ENCODE results near the gene TIE1. TPM values are rescaled to one million over a fixed set of nuclear protein-coding genes. Genes with fewer than 3 reads are reported as not detected.

TIE1 gene
- total RNA-seq, 1 experiment from 2014 or later = 1.2 TPM

DNA sequence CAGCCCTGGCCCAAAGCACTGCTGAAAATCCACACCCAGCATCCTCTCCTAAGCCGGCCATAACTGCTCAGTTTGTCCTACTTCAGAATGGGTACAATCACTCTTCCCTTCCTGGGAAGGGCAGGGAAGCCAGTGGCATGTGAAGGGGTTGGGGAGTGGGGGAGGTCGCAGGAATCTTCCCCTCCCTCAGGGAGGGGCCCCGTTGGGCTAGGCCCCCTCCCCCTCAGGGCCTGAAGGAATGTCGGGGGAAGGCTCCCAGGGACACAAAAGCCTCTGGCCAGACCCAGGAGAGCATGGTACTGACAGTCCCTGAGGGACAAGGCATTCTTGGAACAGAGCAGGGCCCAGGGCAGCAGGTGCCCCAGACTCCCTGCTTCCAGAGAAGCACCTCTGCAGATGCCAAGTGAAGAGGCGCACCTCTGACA is 65.8 kb downstream of the TIE1 start:
- no peak overlapping the region for H4K5ac ChIP-seq (ENCODE audit: insufficient read length, low read depth, low read length)
- H3K27ac Mint-ChIP-seq = 0 out of 7 replicates have a peak overlapping the region, but pooled peaks of 1 of the 3 experiments have one; percentile 44
- no peaks in the 10 kb centered on the region for H3K9me3 Mint-ChIP-seq
- no peaks in the 10 kb centered on the region; the same call in 1 of the 2 replicates for H3K79me2 ChIP-seq (ENCODE audit: insufficient read depth, low read length)
- H3K4me2 ChIP-seq (ENCODE audit: insufficient read depth, insufficient read length, low read length) = peak overlapping the region; percentile 78
- H3K36me3 Mint-ChIP-seq (ENCODE audit: insufficient read depth in 1 of 3, low read depth in 3 of 3) = peaks cover 24 to 37% (median 32%) of the 10 kb centered on the region in 3 experiments; a peak in 6 of 7 replicates
- H3K14ac ChIP-seq (ENCODE audit: insufficient read depth, low read length) = no peak overlapping the region
- H3K56ac ChIP-seq (ENCODE audit: insufficient read length, low read depth, low read length) = no peak overlapping the region
- H4K20me1 ChIP-seq (ENCODE audit: control insufficient read depth, insufficient read depth, insufficient read length) = no peaks in the 10 kb centered on the region
- no peak overlapping the region for H3K23ac ChIP-seq (ENCODE audit: insufficient read length, low read depth, low read length)
- H3K4me1 Mint-ChIP-seq = peaks cover 25 to 39% of the 10 kb centered on the region in 2 experiments
- TF ChIP-seq, protein P1, sequence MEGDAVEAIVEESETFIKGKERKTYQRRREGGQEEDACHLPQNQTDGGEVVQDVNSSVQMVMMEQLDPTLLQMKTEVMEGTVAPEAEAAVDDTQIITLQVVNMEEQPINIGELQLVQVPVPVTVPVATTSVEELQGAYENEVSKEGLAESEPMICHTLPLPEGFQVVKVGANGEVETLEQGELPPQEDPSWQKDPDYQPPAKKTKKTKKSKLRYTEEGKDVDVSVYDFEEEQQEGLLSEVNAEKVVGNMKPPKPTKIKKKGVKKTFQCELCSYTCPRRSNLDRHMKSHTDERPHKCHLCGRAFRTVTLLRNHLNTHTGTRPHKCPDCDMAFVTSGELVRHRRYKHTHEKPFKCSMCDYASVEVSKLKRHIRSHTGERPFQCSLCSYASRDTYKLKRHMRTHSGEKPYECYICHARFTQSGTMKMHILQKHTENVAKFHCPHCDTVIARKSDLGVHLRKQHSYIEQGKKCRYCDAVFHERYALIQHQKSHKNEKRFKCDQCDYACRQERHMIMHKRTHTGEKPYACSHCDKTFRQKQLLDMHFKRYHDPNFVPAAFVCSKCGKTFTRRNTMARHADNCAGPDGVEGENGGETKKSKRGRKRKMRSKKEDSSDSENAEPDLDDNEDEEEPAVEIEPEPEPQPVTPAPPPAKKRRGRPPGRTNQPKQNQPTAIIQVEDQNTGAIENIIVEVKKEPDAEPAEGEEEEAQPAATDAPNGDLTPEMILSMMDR (conservative IDR thresholded peaks at IDR 0.05) = no peak
- no peaks in the 10 kb centered on the region for H3K27me3 Mint-ChIP-seq (ENCODE audit: low read depth)
- H3K23me2 ChIP-seq (ENCODE audit: insufficient read length, low read depth, low read length, poor library complexity, severe bottlenecking) = peaks cover 15% of the 10 kb centered on the region
- no peak overlapping the region for H4K91ac ChIP-seq (ENCODE audit: insufficient read length, low read depth, low read length)
- H3K9me3 ChIP-seq (ENCODE audit: control insufficient read depth, low read depth, low read length) = no peaks in the 10 kb centered on the region
- no peak overlapping the region for H2AFZ ChIP-seq (ENCODE audit: low read length)
- no peak overlapping the region for H4K8ac ChIP-seq (replicated peaks; ENCODE audit: insufficient read length, low read depth, low read length)
- H2BK120ac ChIP-seq (ENCODE audit: low read depth, low read length, poor library complexity, severe bottlenecking) = no peak overlapping the region
- H2BK20ac ChIP-seq (ENCODE audit: low read depth, low read length, poor library complexity, severe bottlenecking) = no peak overlapping the region
- H3K27me3 ChIP-seq (ENCODE audit: insufficient read depth, low read length) = no peaks in the 10 kb centered on the region
- no peaks in the 10 kb centered on the region for H3K79me1 ChIP-seq (ENCODE audit: insufficient read depth, low read depth, low read length, poor library complexity, severe bottlenecking)
- no peak overlapping the region for H2BK15ac ChIP-seq (ENCODE audit: low read depth, low read length)
- H2BK5ac ChIP-seq (ENCODE audit: insufficient read length, low read length) = no peak overlapping the region
- no CpG with 5 or more reads among the region's 5 CpGs for WGBS (ENCODE audit: extremely low coverage, insufficient read length, low lambda C conversion rate)
- H3K27ac ChIP-seq (ENCODE audit: insufficient read length, low read depth, low read length) = no peak overlapping the region
- H2BK12ac ChIP-seq (ENCODE audit: insufficient read length, low read depth, low read length) = no peak overlapping the region
- no peak overlapping the region for H3K4ac ChIP-seq (ENCODE audit: low read depth, low read length)
- no peak overlapping the region for H3T11ph ChIP-seq (ENCODE audit: low read length)
- peak overlapping the region; percentile 74 to 86 for H3K4me3 Mint-ChIP-seq
- H3K9ac ChIP-seq (ENCODE audit: extremely low read depth, insufficient read length, low read length) = peak overlapping the region; percentile 25
- H3K18ac ChIP-seq (ENCODE audit: insufficient read length, low read depth, low read length) = no peak overlapping the region
- no peak for DNase-seq
- no peak overlapping the region for H2AK5ac ChIP-seq (ENCODE audit: insufficient read length, low read length)
- H3K4me1 ChIP-seq (ENCODE audit: insufficient read depth, low read length) = no peaks in the 10 kb centered on the region; the same call in 1 of the 2 replicates
